ENCODE results near the gene ZNF33A. TPM values are rescaled to one million over a fixed set of nuclear protein-coding genes. Genes with fewer than 3 reads are reported as not detected.
A peak's percentile ranks its signal among the peaks of the same experiment; 100 is the strongest.
"Not testable (repeated sequence)": the region's sequence is repeated elsewhere in the genome, so short reads cannot be mapped to it uniquely, and the experiment has no call there.

Gene ZNF33A
- total RNA-seq, result 10 to 100 TPM; 16.8 to 22.7 TPM
- long read RNA-seq, full-length matches to known transcripts, result 11 of 16 reads
- long read RNA-seq, partial matches to known transcripts, result 0 of 16 reads
- long read RNA-seq, other reads (novel, unspliced or antisense), result 5 of 16 reads

- peak; percentile 94 for DNase-seq
- peak; percentile 96 to 98 for ATAC-seq
- intact Hi-C loops (cut with DNase I), result loop anchor here in 1 of 2 donors (1.0 kb wide), 1 partner anchor 34 kb away; the partner anchor contains the start of gene ZNF25
These were observed at the start of gene ZNF33A for GRCh38 chr10:38010119-38010903. Gene ZNF33A (plus strand): TSS chr10:38010675. CDS start chr10:38012342, 1,667 bp downstream.

- ATAC-seq, result no peak
- intact Hi-C loops (cut with DNase I), result no loop called here
- DNase-seq, result no peak
These were observed 45.5 kb upstream of the ZNF33A start for GRCh38 chr10:37965006-37965405.

- ATAC-seq, result no peak
- intact Hi-C loops (cut with DNase I), result no loop called here
These were observed 38.1 kb upstream of the ZNF33A start for GRCh38 chr10:37972396-37972795.

GRCh38 chr10:37975401-37975991 lies 35.0 kb upstream of the ZNF33A start:
- intact Hi-C loops (cut with DNase I), result no loop called here
- DNase-seq (no peak), ATAC-seq (no peak)

More at GRCh38 chr10:37972396-37972795, 38.1 kb upstream of the ZNF33A start:
- DNase-seq, result no peak

- intact Hi-C loops (cut with DNase I), result loop anchor here in 1 of 2 donors (1.0 kb wide), 1 partner anchor 34 kb away; the partner anchor contains the start of gene ZNF33A
- peak; percentile 99 for DNase-seq
- ATAC-seq, result peak; percentile 98
These were observed 34.2 kb upstream of the ZNF33A start, which contains the start of gene ZNF25 for GRCh38 chr10:37976091-37976879. Gene ZNF25 (minus strand): TSS chr10:37976647. CDS start chr10:37971722, 4,925 bp downstream.

GRCh38 chr10:37976880-37977203 lies 33.6 kb upstream of the ZNF33A start:
- no peak for DNase-seq
- intact Hi-C loops (cut with DNase I), result loop anchor here in 1 of 2 donors (1.0 kb wide), 1 partner anchor 33 kb away; the partner anchor contains the start of gene ZNF33A
- no peak for ATAC-seq

- no peak for ATAC-seq
- DNase-seq, result no peak
- intact Hi-C loops (cut with DNase I), result no loop called here
These were observed 18.8 kb upstream of the ZNF33A start for GRCh38 chr10:37991655-37992054.

GRCh38 chr10:37992083-37992482 lies 18.4 kb upstream of the ZNF33A start:
- DNase-seq, result no peak
- ATAC-seq, result no peak
- intact Hi-C loops (cut with DNase I), result no loop called here

- intact Hi-C loops (cut with DNase I); DNase-seq; ATAC-seq: not testable (repeated sequence)
These were observed 11.6 kb upstream of the ZNF33A start for GRCh38 chr10:37998920-37999319.

- ATAC-seq; intact Hi-C loops (cut with DNase I); DNase-seq: not testable (repeated sequence)
These were observed 10.0 kb upstream of the ZNF33A start for GRCh38 chr10:38000474-38000873.

GRCh38 chr10:38003026-38003425 lies 7.4 kb upstream of the ZNF33A start:
- DNase-seq (no peak), ATAC-seq (no peak)
- intact Hi-C loops (cut with DNase I), result no loop called here

- DNase-seq, result no peak
- intact Hi-C loops (cut with DNase I), result no loop called here
- ATAC-seq, result no peak
These were observed 6.9 kb upstream of the ZNF33A start for GRCh38 chr10:38003588-38003987.

GRCh38 chr10:38007551-38007950 lies 2.9 kb upstream of the ZNF33A start:
- intact Hi-C loops (cut with DNase I), result no loop called here
- no peak for DNase-seq
- ATAC-seq, result no peak

GRCh38 chr10:38007991-38008390 lies 2.5 kb upstream of the ZNF33A start:
- ATAC-seq, result no peak
- intact Hi-C loops (cut with DNase I), result no loop called here
- DNase-seq, result no peak

GRCh38 chr10:38016354-38016753 lies 5.9 kb downstream of the ZNF33A start:
- no peak for ATAC-seq
- intact Hi-C loops (cut with DNase I), result no loop called here
- DNase-seq, result no peak

GRCh38 chr10:38019124-38019523 lies 8.6 kb downstream of the ZNF33A start:
- DNase-seq; ATAC-seq; intact Hi-C loops (cut with DNase I): not testable (repeated sequence)

- intact Hi-C loops (cut with DNase I), result no loop called here
- ATAC-seq (no peak), DNase-seq (no peak)
These were observed 14.8 kb downstream of the ZNF33A start for GRCh38 chr10:38025283-38025682.

- intact Hi-C loops (cut with DNase I), result no loop called here
- ATAC-seq, result no peak
These were observed 17.5 kb downstream of the ZNF33A start for GRCh38 chr10:38027986-38028385.

GRCh38 chr10:38032886-38033285 lies 22.4 kb downstream of the ZNF33A start:
- DNase-seq (peak; percentile 29), ATAC-seq (peak; percentile 47 to 53)
- intact Hi-C loops (cut with DNase I), result no loop called here

More at GRCh38 chr10:38027986-38028385, 17.5 kb downstream of the ZNF33A start:
- DNase-seq, result no peak
